DOHH2 (cell line): Measurements from ENCODE around the gene SIRT2.
"Not testable (repeated sequence)": the region's sequence is repeated elsewhere in the genome, so short reads cannot be mapped to it uniquely, and the experiment has no call there.

ENCODE experiments used
- H3F3A ChIP-seq: fragments of 200-600 bp; sonication (generic), shearing (Covaris generic); 2 replicates; pipeline ENCODE4 v1.6.0; 2016; ENCODE audit warnings: antibody characterized with exemption, mild to moderate bottlenecking; ENCODE audit not compliant: control insufficient read depth, insufficient read depth
- H3K27ac ChIP-seq: fragments of 200-600 bp; sonication (generic); 2 replicates; pipeline ENCODE4 v1.5.1; 2014; ENCODE audit warnings: low read depth, mild to moderate bottlenecking, low read length, moderate library complexity
- H3K27me3 ChIP-seq: fragments of 200-600 bp; sonication (generic); 2 replicates; pipeline ENCODE4 v1.6.1; 2014; ENCODE audit warnings: mild to moderate bottlenecking, low read length, mixed read lengths; ENCODE audit not compliant: control insufficient read depth
- H3K36me3 ChIP-seq: fragments of 200-600 bp; sonication (generic); 2 replicates; pipeline ENCODE4 v1.6.1; 2014; ENCODE audit warnings: mild to moderate bottlenecking, low read length, moderate library complexity, mixed read lengths; ENCODE audit not compliant: control insufficient read depth
- H3K4me1 ChIP-seq: fragments of 200-600 bp; sonication (generic); 2 replicates; pipeline ENCODE4 v1.6.1; 2014; ENCODE audit warnings: mild to moderate bottlenecking, low read length, mixed read lengths; ENCODE audit not compliant: control insufficient read depth
- H3K4me2 ChIP-seq: fragments of 200-600 bp; sonication (generic); 2 replicates; pipeline ENCODE4 v1.6.0; 2014; ENCODE audit warnings: mild to moderate bottlenecking, low read length, moderate library complexity
- H3K4me3 ChIP-seq: fragments of 200-600 bp; sonication (generic); 2 replicates; pipeline ENCODE4 v1.5.1; 2014; ENCODE audit warnings: mild to moderate bottlenecking, low read length, mixed read lengths
- H3K79me2 ChIP-seq: fragments of 200-600 bp; sonication (generic); 2 replicates; pipeline ENCODE4 v1.6.1; 2014; ENCODE audit warnings: mild to moderate bottlenecking, low read length, mixed read lengths; ENCODE audit not compliant: control insufficient read depth
- H3K9me2 ChIP-seq: fragments of 200-600 bp; sonication (generic); replicated peaks from 2 replicates; pipeline ENCODE4 v1.6.1; 2014; ENCODE audit warnings: mild to moderate bottlenecking, low read length, mixed read lengths; ENCODE audit not compliant: control insufficient read depth
- H3K9me3 ChIP-seq: fragments of 200-600 bp; sonication (generic); 2 replicates; pipeline ENCODE4 v1.6.1; 2014; ENCODE audit warnings: antibody characterized with exemption, low read length, mixed read lengths; ENCODE audit not compliant: control insufficient read depth, insufficient read depth
- H4K20me1 ChIP-seq: fragments of 200-600 bp; sonication (generic); 2 replicates; pipeline ENCODE4 v1.6.0; 2014; ENCODE audit warnings: low read depth, mild to moderate bottlenecking, antibody characterized with exemption, low read length, moderate library complexity; ENCODE audit not compliant: control insufficient read depth, insufficient read depth
- EZH2phosphoT487 ChIP-seq: fragments of 200-600 bp; sonication (generic); IDR thresholded peaks from 2 replicates; pipeline ENCODE4 v1.6.1; 2017; ENCODE audit warnings: borderline replicate concordance, mild to moderate bottlenecking, antibody characterized with exemption, low read length, moderate library complexity, mixed read lengths
- TF ChIP-seq, protein P1 (sequence below): fragments of 200-600 bp; sonication (generic); IDR thresholded peaks from one replicate; pipeline ENCODE4 v1.5.1; 2014; ENCODE audit warnings: antibody characterized with exemption, mild to moderate bottlenecking, low read depth, low read length; ENCODE audit not compliant: poor library complexity, severe bottlenecking

The SIRT2 gene

DNA sequence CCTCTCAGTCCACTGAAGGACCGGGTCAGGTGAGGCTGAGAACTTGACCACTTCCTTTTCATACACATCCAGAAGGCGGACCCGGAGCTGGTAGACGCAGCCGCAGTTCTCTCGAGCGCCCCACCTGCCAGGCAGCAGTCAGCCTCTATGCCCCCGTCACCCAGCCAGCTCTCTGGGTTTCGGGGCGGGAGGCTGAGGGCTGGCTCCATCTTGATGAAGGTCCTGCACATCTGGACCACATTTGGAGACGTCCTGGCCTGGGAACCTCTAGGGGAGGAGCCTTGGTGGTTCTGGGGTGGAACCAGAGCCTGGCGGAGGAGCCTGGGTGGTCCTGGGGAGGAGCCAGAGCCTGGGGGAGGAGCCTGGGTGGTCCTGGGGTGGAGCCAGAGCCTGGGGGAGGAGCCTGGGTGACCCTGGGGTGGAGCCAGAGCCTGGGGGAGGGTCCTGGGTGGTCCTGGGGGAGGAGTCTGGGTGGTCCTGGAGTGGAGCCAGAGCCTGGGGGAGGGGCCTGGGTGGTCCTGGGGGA lies 45.6 kb upstream of the SIRT2 start:
- no peaks in the 10 kb centered on the region for H3K79me2 ChIP-seq
- H3K27ac ChIP-seq: no peak overlapping the region
- H4K20me1 ChIP-seq: no peaks in the 10 kb centered on the region
- H3K4me2 ChIP-seq: no peak overlapping the region
- TF ChIP-seq, protein P1, sequence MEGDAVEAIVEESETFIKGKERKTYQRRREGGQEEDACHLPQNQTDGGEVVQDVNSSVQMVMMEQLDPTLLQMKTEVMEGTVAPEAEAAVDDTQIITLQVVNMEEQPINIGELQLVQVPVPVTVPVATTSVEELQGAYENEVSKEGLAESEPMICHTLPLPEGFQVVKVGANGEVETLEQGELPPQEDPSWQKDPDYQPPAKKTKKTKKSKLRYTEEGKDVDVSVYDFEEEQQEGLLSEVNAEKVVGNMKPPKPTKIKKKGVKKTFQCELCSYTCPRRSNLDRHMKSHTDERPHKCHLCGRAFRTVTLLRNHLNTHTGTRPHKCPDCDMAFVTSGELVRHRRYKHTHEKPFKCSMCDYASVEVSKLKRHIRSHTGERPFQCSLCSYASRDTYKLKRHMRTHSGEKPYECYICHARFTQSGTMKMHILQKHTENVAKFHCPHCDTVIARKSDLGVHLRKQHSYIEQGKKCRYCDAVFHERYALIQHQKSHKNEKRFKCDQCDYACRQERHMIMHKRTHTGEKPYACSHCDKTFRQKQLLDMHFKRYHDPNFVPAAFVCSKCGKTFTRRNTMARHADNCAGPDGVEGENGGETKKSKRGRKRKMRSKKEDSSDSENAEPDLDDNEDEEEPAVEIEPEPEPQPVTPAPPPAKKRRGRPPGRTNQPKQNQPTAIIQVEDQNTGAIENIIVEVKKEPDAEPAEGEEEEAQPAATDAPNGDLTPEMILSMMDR: no peak
- TF ChIP-seq EZH2phosphoT487: no peak
- no peaks in the 10 kb centered on the region; the same call in 1 of the 2 replicates for H3K27me3 ChIP-seq
- H3K9me2 ChIP-seq: no peaks in the 10 kb centered on the region
- H3K9me3 ChIP-seq: no peaks in the 10 kb centered on the region
- no peaks in the 10 kb centered on the region for H3K36me3 ChIP-seq
- no peaks in the 10 kb centered on the region; the same call in 1 of the 2 replicates for H3F3A ChIP-seq
- H3K4me3 ChIP-seq: no peak overlapping the region
- H3K4me1 ChIP-seq: no peaks in the 10 kb centered on the region

DNA sequence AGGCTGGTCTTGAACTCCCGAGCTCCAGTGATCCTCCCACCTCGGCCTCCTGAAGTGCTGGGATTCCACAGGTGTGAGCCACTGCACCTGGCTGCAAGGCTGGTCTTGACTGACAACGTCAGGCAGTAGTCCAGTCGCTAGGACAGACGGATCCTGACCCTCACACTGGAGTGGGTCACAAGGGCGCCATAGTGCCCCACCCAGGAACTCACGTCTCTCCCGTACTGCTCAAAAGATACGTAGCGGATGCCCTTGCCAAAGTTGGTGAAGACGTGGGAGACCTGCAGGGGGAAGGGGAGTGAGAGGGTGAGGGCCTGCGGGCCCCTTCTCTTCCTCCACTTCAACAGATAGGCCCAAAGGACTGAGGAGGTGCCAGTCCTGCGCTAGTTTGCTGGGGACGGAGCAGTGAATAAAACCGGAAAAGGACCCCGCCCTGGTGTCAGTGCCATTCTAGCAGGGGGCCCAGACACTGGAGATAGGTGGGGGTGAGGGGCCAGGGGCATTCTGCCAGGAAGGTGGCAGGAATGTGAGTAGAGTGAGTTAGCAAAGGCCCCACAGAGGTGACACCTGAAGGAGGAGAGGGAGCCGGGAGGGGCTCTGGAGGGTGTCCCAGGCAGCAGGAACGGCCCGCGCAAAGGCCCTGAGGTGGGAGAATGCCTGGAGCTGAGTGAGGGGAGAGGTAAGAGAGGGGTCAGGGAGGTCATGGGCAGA lies 43.2 kb upstream of the SIRT2 start:
- H3K27ac ChIP-seq: no peak overlapping the region

DNA sequence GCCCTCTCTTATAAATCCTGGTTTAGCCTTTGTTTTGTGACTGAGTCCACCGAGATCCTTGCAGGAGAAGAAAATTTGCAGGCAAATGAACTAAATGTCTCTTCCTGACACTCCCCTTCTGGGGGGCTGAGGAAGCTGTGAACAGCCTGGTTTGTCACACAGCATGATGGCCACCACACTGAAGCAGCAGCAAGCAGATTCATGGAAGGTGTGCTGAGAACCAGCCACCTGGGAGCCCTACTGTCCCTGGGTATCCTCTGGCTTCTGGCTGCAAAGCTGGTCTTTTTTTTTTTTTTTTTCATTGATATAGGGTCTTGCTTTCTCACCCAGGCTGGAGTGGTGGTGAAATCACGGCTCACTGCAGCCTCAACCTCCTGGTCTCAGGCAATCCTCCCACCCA lies 42.6 kb upstream of the SIRT2 start:
- Histone ChIP-seq H3K4me3 (no peak overlapping the region), H3K4me2 (no peak overlapping the region), H3K36me3 (no peaks in the 10 kb centered on the region), H3K79me2 (no peaks in the 10 kb centered on the region), H3K9me3 (no peaks in the 10 kb centered on the region), H4K20me1 (no peaks in the 10 kb centered on the region), H3F3A (no peaks in the 10 kb centered on the region; the same call in 1 of the 2 replicates), H3K27me3 (no peaks in the 10 kb centered on the region; the same call in 1 of the 2 replicates), H3K4me1 (no peaks in the 10 kb centered on the region), H3K9me2 (no peaks in the 10 kb centered on the region), H3K27ac (no peak overlapping the region)
- TF ChIP-seq EZH2phosphoT487: no peak

More for the DNA sequence above, 43.2 kb upstream of the SIRT2 start:
- H4K20me1 ChIP-seq: no peaks in the 10 kb centered on the region
- H3K4me1 ChIP-seq: no peaks in the 10 kb centered on the region
- no peaks in the 10 kb centered on the region for H3K9me3 ChIP-seq
- H3F3A ChIP-seq: no peaks in the 10 kb centered on the region; the same call in 1 of the 2 replicates
- no peaks in the 10 kb centered on the region for H3K79me2 ChIP-seq
- no peaks in the 10 kb centered on the region; the same call in 1 of the 2 replicates for H3K27me3 ChIP-seq
- no peak overlapping the region for H3K4me2 ChIP-seq
- no peak overlapping the region for H3K4me3 ChIP-seq
- H3K36me3 ChIP-seq: no peaks in the 10 kb centered on the region
- TF ChIP-seq, protein P1: no peak
- TF ChIP-seq EZH2phosphoT487: no peak
- H3K9me2 ChIP-seq: no peaks in the 10 kb centered on the region

DNA sequence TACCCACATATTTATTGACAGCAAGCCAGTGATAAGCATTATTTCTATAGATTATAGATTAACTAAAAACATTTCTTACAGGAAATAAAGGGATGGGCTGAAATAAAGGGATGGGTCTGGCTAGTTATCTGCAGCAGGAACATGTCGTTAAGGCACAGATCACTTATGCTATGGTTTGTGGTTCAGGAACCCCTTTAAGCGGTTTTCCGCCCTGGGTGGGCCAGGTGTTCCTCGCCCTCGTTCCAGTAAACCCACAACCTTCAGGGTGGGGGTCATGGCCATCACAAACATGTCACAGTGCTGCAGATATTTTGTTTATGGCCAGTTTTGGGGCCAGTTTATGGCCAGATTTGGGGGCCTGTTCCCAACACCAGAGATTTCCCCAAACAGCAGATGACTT lies 42.0 kb upstream of the SIRT2 start:
- not testable (repeated sequence) for H3K4me2 ChIP-seq, H4K20me1 ChIP-seq, H3K9me3 ChIP-seq, H3K27ac ChIP-seq, H3K9me2 ChIP-seq, H3K4me3 ChIP-seq, H3K27me3 ChIP-seq, H3K79me2 ChIP-seq, H3K4me1 ChIP-seq, H3K36me3 ChIP-seq, H3F3A ChIP-seq
